Activated gamma-delta T cell (primary cell): ENCODE measurements around the gene ERICH2.

Source experiments
- DNase-seq: peaks from one replicate; lab custom pipeline; 2025; lab: John Stamatoyannopoulos, UW

Gene ERICH2

DNA sequence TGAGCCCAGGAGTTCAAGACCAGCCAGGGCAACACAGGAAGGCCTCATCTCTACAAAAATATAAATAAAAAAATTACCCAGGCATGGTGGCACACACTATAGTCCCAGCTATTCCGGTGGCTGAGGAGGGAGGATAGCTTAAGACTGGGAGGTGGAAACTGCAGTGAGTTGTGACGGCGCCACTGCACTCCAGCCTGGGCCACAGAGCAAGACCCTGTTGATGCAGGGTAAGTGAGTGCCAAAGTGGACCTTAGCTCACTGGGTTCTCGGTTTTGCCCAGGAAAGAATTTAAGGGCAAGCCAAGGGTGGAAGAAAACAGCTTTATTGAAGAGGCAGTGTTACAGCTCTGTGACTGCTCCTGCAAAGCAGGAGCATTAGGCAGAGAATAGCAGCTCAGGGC lies 6.9 kb upstream of the ERICH2 start:
- DNase-seq: no peak

DNA sequence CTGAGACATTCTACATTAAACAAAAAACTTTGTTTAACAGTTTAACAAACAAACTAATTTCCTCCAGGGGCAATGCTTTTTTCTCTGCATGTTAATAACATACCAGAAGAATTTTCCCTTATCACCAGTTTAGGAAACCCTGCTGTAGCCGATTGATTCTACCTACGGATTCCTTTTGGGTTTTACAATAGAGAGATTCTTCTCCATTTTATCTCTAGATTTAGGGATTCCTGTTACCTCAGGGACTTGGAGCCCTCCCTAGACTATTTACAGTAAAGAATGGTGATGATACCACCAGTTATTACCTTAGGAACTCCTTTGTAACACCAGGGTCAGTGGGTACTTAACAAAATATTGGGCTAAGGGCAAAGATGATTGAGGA lies 5.3 kb upstream of the ERICH2 start:
- no peak for DNase-seq

DNA sequence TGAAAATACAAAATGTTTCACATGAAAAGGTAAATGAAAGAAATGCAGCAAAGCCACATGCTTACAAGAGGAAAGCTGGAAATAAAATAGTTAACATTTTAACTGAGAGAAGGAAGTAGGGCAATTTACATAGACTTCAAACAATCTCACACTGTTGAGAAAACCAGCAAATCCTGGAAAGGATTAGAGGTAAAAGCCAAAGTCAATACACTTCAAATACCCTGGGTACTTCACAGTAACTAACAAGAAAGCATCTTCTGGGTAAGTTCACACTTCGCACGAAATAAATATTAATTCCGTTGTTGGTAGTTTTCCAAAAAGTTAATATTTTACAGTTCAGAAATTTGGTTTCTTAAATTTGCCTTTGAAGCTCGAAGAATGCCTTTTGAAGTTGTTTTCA lies 3.5 kb upstream of the ERICH2 start:
- no peak for DNase-seq

GRCh38 chr2:170770606-170771420 lies 635 bp downstream of the ERICH2 start:
- DNase-seq: peak; percentile 65

- no peak for DNase-seq
Measured at GRCh38 chr2:170771421-170771937, 1.3 kb downstream of the ERICH2 start.

DNA sequence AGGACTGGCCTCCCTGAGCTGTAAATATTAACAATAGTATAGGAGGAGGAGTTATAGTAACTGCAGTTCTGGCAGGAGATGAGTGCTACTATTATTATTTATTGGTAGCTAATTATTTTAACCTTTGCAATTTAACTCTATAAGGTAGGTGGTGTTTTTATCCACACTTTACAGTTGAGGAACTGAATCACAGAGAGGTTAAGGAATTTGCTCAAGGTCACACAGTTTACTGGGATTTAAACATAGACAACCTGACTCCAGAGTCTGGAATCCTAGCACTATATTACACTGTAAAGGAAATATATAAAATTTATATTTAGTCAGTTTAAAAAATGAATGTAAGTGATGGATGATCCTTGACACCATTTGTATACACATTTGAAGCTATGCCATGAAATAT lies 2.1 kb downstream of the ERICH2 start:
- no peak for DNase-seq

- no peak for DNase-seq
Measured at GRCh38 chr2:170774074-170774473, 3.9 kb downstream of the ERICH2 start.

DNA sequence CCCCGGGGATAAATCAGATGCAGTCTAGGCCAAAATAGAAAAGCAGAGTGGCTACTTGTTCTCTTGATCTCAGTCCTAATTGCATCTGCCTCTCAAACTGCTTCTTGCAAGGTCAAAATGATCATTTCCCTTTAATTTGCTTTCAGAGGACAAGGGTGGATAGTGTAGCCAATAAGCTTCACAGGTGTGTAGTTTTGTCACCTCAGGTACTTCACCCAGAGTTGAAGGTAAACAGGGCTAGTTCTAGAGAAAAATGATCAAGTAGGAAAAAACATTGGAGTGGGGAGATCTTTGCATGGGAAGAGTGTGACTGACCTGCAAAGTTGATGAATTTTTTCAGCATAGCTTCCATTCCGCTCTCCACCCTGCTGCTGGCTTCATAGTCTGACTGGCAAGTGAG lies 8.7 kb downstream of the ERICH2 start:
- DNase-seq: no peak

- DNase-seq: no peak
Measured at GRCh38 chr2:170779304-170779703, 9.1 kb downstream of the ERICH2 start.

DNA sequence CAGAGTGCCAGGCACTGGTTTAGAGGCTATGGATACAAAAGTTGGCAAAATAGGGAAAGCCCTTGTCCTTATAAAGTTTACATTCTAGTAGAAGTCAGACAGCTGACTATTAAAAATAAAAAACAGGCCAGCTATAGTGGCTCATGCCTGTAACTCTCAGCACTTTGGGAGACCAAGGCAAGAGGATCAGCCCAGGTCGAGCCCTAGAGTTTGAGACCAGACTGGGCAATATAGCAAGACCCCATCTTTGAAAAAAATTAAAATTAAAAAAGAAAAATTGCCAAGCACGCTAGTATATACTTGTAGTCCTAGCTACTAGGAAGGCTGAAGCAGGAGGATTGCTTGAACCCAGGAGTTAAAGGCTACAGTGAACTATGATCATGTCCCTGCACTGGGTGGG lies 12.5 kb downstream of the ERICH2 start:
- DNase-seq: no peak

GRCh38 chr2:170783549-170783948 lies 13.4 kb downstream of the ERICH2 start:
- no peak for DNase-seq

DNA sequence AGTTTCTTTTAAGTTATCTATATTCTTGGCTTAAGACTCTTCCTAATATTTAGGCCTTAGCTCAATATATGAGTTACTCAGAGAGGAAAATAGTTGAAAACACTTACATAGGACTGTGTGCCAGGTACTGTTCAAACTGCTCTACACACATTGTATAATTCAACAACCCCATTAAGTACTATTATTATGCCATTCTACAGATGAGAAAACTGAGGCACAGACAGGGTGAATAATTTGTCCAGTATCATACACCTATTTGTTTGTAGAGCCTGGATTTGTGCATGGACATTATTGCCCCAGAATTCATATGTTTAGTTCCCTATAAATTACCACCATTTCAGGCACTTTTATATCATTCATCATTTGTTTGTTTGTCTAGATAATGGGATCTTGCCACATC lies 28.8 kb downstream of the ERICH2 start:
- no peak for DNase-seq

DNA sequence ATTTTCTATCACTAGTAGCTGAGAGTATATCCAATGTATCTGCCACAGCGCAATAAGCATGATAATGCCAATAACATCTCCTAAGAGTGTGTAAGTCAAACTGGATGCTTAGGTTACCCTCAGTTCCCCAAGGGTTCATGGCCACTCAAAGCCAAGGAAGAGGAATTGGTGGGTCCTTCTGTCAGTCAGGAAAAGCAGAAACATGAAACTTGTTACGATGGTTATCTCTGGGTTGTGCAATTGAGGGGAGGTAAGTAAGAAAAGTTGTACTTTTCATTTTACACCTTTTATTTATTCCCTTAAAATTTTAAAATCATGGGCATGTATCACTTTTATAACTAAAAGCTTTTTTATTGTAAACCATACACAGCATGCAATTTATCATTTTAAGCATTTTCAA lies 36.4 kb downstream of the ERICH2 start:
- no peak for DNase-seq

- no peak for DNase-seq
Measured at GRCh38 chr2:170812710-170813600, 42.8 kb downstream of the ERICH2 start.

DNA sequence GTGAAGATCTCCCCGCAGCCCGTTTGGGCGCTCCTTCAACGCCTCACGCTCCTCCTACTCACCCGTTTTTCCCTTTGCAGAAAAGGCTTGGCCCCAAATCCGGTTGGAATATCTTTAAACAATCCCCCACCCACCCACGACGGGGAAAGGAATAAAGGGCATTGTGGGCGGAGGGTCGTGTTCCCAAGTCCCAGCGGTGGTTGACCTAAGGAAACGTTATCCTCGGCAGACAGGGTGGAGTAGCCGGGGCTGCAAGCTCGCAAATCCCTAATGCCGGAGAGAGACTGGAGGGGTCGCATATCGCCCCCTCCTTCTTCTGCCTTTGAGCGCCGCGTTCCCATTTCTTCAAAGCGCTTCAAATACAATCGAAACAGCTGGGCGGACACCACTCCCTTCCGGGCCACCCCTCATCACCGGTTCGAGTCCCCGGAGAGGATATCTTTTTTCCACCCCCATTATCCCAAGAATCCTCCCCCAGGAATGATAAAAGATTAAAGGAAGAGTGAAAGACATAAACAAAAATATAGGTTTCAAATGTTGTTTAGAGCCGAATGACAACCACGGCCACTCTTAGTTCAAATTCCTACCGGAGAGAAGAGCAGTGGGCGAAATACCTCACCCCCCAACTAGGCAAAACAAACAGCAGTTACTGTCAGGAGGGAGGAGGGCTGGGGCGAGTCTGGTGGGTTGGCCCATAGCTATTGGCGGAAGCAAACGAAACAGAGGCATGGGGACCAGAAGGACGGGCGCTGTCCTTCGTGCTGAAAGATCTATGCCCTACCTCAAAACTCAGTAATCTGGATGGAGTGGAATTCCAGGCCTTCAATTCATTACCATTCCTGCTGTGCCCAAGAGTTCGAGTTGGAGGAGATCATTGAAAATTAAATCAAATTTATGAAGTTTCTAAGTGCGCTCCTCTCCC lies 43.7 kb downstream of the ERICH2 start:
- DNase-seq: no peak

DNA sequence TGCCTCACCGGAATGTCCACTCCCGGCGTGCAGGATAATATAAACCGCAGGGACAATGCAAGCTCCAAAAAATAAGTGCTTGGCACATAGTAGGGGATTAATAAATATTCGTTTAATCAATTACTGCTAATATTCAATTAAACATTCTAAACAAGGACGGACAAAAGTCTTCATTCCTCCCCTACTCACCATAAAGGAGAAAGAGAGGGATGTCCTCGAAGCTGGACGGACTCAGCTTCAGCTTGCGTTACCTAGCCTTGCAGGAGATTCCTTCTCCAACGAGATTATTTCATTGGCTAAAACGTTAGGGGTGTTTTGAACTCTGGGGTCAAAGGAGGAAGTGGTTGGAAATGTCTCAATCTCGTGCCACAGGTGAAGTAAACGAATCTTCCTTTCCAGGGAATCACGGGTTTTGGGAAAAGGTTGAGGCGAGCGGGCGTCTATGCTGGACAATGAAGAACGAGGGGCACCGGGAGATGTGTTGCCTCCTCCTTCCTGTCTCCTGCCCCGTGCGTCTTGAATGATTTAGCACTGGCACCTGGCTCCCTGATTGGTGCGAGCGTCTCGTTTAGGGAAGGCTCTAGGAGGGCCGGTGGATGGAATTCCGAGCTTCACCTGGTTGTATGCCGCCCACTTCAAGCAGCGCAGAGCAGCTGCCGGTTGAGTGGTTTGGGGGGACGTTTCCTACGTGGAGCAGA lies 44.5 kb downstream of the ERICH2 start:
- no peak for DNase-seq

GRCh38 chr2:170815311-170815710 lies 45.1 kb downstream of the ERICH2 start:
- DNase-seq: no peak

GRCh38 chr2:170815746-170816503 lies 45.7 kb downstream of the ERICH2 start:
- no peak for DNase-seq

GRCh38 chr2:170816504-170817092 lies 46.4 kb downstream of the ERICH2 start, which contains the start of gene GAD1:
Gene GAD1, plus strand, starts transcription at chr2:170816887. Its CDS starts 1,705 bp downstream, at chr2:170818592.
- DNase-seq: peak; percentile 21
